SW 1271 (cell line): ENCODE data around the gene LMO3.
"Not testable (repeated sequence)": the region's sequence is repeated elsewhere in the genome, so short reads cannot be mapped to it uniquely, and the experiment has no call there.

ENCODE experiments used
- DNase-seq, 2 experiments: peaks; one replicate each; lab custom pipeline; 2025; lab: John Stamatoyannopoulos, UW

The LMO3 gene

DNA sequence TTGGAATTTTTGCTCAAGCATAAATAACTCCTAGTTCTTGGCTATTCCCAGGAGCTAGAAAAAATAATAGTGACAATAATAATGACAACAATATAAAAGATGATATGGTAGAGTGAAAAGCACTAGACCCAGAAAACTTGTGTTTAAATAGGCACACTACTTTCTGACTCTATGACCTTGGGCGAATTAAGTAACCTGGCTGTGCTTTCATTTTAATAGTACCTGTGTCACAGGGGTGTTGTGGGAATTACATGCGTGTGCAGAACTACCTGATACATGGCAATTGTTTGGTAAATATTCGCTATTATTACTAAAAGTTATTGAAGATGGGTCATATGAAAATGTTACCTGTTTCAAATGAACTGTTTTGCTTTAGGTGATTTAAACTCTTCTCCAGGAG lies 60.1 kb downstream of the LMO3 start:
- no peak for DNase-seq

DNA sequence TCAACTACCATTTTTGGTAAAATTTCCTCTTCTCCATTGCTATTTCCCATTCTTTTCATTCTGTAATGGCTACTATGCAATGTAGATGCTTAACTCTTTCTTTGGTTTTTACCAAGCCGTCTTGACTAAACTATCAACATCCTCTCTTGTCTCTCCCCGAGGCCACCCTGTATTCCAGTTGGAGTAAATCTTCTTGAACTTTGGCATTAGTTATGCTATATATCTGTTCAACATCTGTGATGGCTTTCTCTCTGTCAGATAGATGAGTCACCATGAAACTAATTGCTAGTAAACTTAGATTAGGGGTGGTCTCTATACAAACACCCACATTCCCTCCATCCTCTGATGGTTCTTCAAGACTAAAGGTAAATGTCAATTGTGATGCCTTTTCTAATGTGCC lies 63.4 kb downstream of the LMO3 start:
- DNase-seq = no peak

- not testable (repeated sequence) for DNase-seq
Measured at GRCh38 chr12:16537652-16538051, 68.3 kb downstream of the LMO3 start.

DNA sequence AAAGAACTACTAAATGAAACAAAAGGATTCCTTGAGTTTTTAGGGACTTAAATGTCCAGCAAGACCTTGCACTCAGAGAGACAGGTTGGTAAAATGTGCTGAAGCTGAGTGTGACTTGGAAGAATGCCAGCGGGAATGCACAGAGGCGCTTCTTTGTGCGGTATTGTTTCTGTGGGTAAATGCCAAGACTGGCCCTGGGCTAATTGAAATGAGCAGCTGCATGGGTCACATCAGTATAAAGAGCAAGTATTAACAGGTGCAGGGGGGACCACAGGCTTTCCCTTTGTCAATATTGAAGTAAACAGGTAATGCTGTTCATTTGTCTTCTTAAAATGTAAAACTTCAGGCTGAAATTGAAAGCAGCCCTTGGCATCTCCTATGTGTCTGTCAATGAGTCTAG lies 74.3 kb downstream of the LMO3 start:
- DNase-seq = no peak

- no peak for DNase-seq
Measured at GRCh38 chr12:16530268-16530850, 75.6 kb downstream of the LMO3 start.

DNA sequence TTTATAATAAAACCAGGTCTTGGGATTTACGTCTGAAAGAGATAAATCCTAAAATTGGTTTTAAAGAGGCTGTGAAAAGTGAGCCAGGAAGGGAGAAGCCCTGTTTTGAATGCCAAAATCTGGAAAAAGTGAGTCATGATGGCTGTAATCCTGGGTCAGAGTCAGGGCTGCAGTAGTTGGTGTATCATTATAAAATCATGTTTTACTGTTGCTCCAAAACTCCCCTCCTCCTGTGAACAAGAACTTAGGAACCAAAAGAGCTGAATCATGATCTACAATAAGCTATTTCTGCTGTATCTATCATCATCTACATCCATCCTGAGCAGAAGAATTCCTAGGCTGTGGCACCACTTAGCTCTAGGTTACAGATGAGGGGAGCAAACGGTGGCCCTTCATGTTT lies 79.3 kb downstream of the LMO3 start:
- DNase-seq = no peak

DNA sequence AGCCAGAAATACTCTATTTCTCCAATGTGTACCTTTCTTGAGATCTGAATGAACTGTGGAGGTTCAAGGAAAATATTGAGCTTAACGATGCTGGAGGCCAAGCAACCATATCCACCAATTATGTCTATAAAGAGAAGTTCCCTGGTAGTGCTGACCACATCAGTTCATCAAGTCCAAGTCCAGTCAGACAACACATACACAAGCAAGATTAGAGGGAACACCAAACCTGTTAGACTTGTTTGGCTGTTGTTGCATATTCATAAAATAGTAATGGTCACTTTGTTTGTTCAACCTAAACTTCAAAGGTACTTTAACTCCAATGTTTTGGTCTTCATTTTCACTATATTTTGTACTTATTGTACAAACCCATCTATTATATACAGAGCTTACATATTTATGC lies 81.6 kb downstream of the LMO3 start:
- no peak for DNase-seq

DNA sequence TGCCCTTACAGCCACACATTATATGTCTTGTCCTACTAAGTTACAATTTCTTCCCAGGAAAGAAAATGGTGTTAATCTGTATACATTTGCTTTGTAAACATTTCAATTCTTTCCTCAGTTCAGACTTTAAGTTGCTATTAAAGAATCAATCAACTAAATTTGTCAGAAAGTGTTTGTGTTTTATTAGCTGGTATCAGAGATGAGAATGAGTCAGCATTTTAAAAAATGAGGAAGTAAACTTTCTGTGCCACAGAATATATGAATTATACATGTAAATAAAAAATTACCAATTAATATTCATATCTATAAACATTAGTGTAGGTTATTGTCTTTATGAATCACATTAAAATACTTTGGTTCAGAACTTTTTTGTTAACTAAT lies 82.0 kb downstream of the LMO3 start:
- DNase-seq = no peak

DNA sequence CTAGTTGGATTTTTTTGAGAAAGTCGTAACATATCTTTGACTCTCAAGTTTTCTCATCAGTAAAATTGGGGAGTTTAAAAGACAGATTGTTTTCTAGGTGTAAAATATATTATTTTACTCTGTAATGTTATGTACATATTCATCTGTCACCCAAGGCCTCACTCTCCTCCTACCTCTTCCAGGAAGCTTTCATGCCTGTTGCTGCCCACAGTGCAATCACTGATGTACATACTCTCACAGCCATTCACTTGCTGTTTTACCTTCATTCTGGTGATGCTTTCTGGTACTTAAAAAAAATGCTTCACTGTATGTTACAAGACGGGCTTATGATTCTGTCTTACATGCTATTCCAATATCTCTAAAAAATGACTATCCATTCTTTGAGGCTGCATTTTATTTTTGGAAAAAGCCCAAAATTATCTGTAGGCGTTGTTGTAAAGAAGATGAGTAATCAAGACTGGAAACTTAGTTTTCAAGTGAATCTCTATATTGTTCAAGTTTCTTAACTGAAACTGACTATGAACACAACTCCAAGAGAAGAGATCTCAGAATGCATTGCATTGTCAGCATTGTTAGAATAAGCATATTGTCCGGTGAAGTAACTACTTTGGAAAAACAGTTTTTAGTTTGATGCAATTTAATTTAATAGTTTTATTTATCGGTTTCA lies 82.5 kb downstream of the LMO3 start:
- no peak for DNase-seq

- DNase-seq = no peak
Measured at GRCh38 chr12:16520328-16520727, 85.6 kb downstream of the LMO3 start.

DNA sequence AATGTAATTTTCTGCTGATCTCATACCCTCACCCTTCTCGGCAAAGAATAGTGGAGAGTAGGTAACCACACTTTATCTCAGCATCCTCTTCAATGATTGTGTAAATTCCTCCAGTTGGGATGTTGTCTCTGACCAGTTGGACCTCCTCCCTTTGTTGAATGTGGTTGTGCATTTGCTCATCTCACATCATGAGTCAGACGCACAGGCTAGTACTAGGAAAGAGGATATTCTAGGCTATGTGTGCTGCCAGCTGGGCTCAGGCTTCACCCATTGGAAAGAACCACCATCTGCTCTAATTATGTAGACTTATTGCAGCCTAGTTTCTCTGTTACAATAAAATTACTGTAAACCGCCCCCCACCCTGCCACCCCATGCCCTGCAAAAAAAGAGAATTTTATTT lies 90.3 kb downstream of the LMO3 start:
- no peak for DNase-seq

DNA sequence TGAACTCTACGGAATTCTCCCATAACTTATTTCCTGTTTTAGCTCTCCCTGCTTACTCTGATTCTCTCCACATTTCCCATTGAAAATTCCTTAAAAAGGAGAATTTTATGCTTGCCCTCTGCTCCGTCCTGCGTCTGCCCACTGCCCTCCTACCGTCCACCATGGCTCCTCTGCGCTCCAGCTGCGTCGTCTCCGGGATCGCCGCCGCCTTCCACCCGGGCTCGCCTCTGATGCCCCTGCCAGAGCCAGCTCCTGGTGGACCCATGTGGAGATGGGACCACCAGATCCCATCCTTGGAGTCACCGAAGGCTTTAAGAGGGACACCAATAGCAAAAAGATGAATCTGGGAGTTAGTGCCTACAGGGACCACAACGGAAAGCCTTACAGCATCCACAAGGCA lies 92.7 kb downstream of the LMO3 start:
- DNase-seq = no peak

DNA sequence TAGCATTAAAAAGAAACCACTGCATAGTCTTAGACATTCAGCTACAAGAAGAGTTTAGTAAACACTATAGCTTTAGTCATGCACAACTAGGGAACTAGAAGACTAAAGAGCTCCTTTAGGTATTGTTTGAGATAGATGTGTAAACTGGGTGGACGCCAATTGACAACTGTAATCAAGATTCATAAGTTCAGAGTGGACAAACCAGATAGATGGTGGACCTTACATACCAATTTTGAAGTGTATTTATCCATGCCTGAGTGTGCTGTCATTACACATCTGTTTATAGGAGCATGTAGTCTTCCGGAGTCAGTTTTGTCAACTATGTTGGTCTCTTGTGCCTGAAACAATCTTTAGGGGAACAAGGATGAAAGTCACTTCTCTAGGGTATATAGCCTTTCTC lies 96.6 kb downstream of the LMO3 start:
- no peak for DNase-seq

DNA sequence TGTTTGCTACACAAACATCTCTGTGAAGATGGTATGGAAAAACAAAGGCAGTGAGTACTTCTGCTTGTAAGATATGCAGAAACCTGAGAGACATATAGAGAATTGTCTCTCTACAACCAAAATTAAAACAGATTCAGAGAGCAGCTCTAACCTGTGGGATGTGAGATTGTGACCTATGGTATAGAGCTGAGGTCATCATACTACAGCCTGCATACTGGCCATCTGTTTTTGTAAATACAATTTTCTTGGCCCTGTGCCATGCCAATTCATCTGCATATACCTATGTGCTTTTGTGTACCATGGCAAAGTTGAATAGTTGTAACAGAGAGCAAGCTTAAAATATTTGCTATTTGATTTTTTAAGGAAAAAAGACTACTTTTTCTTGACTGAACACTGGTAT lies 99.6 kb downstream of the LMO3 start:
- DNase-seq = no peak

DNA sequence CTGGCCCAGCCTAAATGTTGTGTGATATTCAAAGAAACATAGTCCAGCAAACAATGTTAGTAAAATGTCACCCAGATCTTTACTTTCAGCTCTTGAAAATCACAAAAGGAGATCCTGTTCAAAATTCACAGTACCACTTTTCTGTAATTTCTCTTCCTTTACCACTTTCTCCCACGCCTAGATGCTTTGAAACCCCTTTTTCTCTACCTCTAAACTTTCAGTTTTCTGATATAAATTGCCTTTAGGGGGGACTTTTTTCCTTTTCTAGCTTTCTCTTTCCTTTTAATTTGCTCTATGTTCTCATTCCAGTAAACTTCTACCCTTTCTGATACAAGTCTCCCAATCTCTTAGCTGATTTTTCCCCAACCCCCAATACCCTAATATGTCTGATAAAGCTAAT lies 101.8 kb downstream of the LMO3 start:
- no peak for DNase-seq

DNA sequence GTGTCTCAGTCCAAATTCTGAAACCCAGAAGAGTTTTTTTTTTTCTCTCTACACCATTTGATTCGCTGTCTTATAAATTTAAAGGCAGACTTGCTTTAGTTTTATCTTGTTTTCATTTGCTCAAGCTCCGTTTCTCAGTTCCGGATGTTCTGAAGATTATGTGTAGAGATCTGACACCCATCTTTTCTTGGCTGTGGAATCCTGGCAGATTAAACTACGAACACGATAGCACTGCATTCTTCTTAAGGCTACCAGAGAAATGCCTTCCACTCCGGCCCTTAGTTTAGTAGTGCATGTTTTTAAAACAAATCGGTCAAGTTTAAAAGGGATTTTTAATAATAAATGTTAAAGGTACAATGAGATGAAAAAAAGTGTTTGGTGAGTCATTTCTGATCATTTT lies 106.4 kb downstream of the LMO3 start:
- DNase-seq = no peak
